ENCODE results near the gene SNPH. TPM values are rescaled to one million over a fixed set of nuclear protein-coding genes. Genes with fewer than 3 reads are reported as not detected.
A peak's percentile ranks its signal among the peaks of the same experiment; 100 is the strongest.

Gene SNPH
- total RNA-seq, 1 donor: 9.4 TPM

DNA sequence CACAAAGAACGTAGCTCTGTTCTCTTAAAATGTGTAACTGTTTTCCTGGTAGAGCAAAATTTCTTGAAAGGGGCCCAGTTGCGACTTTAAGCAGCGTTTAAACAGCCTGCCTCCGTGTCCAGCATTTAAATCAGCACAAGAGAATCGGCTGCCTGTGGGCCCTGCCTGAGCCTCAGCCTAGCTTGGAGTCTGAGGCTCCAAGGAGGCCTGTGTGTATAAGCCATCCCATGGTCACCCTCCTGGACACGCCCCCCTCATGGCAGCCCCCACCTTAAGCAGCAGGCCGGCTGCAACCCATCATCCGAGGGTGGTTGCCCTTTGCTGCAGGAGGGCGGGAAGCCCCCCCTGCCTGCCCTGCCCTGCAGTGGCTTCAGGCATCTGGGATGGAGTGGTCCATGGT is 44.0 kb downstream of the SNPH start:
- Histone ChIP-seq H3K27ac (ENCODE audit: low read depth, low read length) (no peak overlapping the region), H2AFZ (ENCODE audit: low read length) (no peak overlapping the region), H3K9me3 (ENCODE audit: low read depth, low read length) (no peaks in the 10 kb centered on the region), H3K4me2 (ENCODE audit: insufficient read depth, low read length) (no peak overlapping the region), H4K20me1 (ENCODE audit: insufficient read depth, low read length) (no peaks in the 10 kb centered on the region), H3K4me1 (ENCODE audit: insufficient read depth, low read length) (peaks cover 6% of the 10 kb centered on the region), H3K27me3 (ENCODE audit: insufficient read depth, low read length) (no peaks in the 10 kb centered on the region), H3K79me2 (ENCODE audit: insufficient read depth, low read length) (no peaks in the 10 kb centered on the region), H3K4me3 (ENCODE audit: insufficient read depth, low read length) (no peak overlapping the region), H3K36me3 (ENCODE audit: insufficient read depth, low read length) (peaks cover 5% of the 10 kb centered on the region)
- TF ChIP-seq, protein P1, sequence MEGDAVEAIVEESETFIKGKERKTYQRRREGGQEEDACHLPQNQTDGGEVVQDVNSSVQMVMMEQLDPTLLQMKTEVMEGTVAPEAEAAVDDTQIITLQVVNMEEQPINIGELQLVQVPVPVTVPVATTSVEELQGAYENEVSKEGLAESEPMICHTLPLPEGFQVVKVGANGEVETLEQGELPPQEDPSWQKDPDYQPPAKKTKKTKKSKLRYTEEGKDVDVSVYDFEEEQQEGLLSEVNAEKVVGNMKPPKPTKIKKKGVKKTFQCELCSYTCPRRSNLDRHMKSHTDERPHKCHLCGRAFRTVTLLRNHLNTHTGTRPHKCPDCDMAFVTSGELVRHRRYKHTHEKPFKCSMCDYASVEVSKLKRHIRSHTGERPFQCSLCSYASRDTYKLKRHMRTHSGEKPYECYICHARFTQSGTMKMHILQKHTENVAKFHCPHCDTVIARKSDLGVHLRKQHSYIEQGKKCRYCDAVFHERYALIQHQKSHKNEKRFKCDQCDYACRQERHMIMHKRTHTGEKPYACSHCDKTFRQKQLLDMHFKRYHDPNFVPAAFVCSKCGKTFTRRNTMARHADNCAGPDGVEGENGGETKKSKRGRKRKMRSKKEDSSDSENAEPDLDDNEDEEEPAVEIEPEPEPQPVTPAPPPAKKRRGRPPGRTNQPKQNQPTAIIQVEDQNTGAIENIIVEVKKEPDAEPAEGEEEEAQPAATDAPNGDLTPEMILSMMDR (IDR thresholded peaks at IDR 0.05; ENCODE audit: extremely low read depth, low read depth, low read length): no peak
- DNase-seq (ENCODE audit: insufficient read length, low spot score, missing footprints): peak; percentile 29

DNA sequence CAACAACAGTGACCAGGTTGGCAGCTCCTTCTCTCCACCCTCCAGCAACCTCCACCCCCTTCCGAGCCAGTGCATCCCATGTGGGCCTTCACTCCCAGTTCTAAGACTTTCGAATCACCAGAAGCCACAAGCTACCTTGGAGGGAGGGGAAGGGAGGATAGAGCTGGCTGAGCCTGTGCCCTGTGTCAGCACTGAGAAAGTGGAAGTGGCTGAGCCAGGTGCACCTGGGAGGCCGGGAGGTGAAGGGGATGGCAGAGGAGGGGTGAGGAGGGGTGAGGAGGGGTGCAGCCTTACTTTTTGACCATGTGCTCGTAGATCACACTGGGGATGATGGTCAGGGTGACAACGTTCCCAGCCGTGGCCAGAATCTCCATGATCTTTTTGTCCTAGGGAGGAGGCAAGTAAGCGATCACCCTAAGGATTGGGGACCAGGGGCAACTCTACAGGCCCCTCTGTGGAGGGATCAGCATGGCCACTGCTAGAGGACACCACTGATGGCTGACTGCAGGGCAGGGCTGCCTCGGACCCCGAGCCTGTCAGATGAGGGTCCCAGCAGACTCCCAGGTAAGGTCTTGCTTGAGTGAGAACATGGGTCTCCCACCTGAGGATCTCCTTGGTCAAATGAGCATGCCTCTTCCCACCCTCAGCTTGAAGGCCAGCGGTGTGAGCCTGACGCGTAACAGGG is 44.6 kb downstream of the SNPH start:
- H3K79me2 ChIP-seq (ENCODE audit: insufficient read depth, low read length): no peaks in the 10 kb centered on the region
- no peaks in the 10 kb centered on the region for H3K9me3 ChIP-seq (ENCODE audit: low read depth, low read length)
- H3K27me3 ChIP-seq (ENCODE audit: insufficient read depth, low read length): no peaks in the 10 kb centered on the region
- no peaks in the 10 kb centered on the region for H4K20me1 ChIP-seq (ENCODE audit: insufficient read depth, low read length)
- H3K4me1 ChIP-seq (ENCODE audit: insufficient read depth, low read length): peaks cover 6% of the 10 kb centered on the region
- H3K4me3 ChIP-seq (ENCODE audit: insufficient read depth, low read length): no peak overlapping the region
- no peaks in the 10 kb centered on the region for H3K36me3 ChIP-seq (ENCODE audit: insufficient read depth, low read length)
- H3K4me2 ChIP-seq (ENCODE audit: insufficient read depth, low read length): no peak overlapping the region
- H3K27ac ChIP-seq (ENCODE audit: low read depth, low read length): no peak overlapping the region
- TF ChIP-seq, protein P1 (IDR thresholded peaks at IDR 0.05; ENCODE audit: extremely low read depth, low read depth, low read length): no peak
- peak; percentile 71 for DNase-seq (ENCODE audit: insufficient read length, low spot score, missing footprints)
- no peak overlapping the region for H2AFZ ChIP-seq (ENCODE audit: low read length)

DNA sequence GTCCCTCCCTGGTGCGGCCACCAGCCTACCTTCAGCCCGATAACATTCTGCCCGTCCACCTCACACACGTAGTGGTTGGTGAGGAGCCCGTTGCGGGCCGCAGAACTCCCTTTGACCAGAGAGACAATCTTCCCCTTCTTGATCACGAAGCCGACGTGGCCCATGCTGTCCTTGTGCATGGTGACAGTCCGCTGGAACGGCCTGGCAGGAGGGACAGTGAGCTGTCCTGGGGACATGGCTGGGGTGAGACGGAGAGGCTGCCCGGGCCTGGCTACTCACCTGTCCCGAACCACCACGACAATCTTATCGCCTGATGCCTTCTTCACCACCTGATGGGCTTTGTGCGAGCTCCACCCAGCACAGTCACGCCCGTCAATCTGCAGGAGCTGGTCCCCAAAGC is 46.2 kb downstream of the SNPH start:
- Histone ChIP-seq H3K9me3 (ENCODE audit: low read depth, low read length) (no peaks in the 10 kb centered on the region), H3K27me3 (ENCODE audit: insufficient read depth, low read length) (no peaks in the 10 kb centered on the region), H3K36me3 (ENCODE audit: insufficient read depth, low read length) (no peaks in the 10 kb centered on the region), H2AFZ (ENCODE audit: low read length) (no peak overlapping the region), H3K79me2 (ENCODE audit: insufficient read depth, low read length) (no peaks in the 10 kb centered on the region), H3K27ac (ENCODE audit: low read depth, low read length) (no peak overlapping the region), H4K20me1 (ENCODE audit: insufficient read depth, low read length) (no peaks in the 10 kb centered on the region), H3K4me3 (ENCODE audit: insufficient read depth, low read length) (no peak overlapping the region), H3K4me2 (ENCODE audit: insufficient read depth, low read length) (no peak overlapping the region), H3K4me1 (ENCODE audit: insufficient read depth, low read length) (peaks cover 6% of the 10 kb centered on the region)
- no peak for DNase-seq (ENCODE audit: insufficient read length, low spot score, missing footprints)
- TF ChIP-seq, protein P1 (IDR thresholded peaks at IDR 0.05; ENCODE audit: extremely low read depth, low read depth, low read length): no peak

DNA sequence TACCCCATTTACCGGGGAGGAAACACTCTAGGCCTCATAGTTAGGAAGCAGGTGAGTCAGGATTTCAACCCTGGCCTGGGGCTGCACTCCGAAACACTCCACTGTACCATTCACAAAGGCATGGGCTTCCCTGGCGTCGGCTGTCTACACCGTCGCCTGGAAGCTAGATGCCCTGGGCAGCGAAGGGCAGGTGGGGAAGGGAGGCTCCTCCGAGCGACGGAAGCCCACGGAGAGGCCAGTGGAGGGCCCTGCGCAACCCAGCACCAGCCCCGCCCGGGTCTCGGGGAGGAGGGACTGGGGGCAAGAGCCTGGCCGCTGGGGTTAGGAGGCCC is 46.8 kb downstream of the SNPH start:
- Histone ChIP-seq H3K4me1 (ENCODE audit: insufficient read depth, low read length) (peaks cover 9% of the 10 kb centered on the region), H3K9me3 (ENCODE audit: low read depth, low read length) (no peaks in the 10 kb centered on the region), H4K20me1 (ENCODE audit: insufficient read depth, low read length) (no peaks in the 10 kb centered on the region), H3K4me2 (ENCODE audit: insufficient read depth, low read length) (peak overlapping the region; percentile 80), H3K27ac (ENCODE audit: low read depth, low read length) (no peak overlapping the region), H3K36me3 (ENCODE audit: insufficient read depth, low read length) (no peaks in the 10 kb centered on the region), H3K79me2 (ENCODE audit: insufficient read depth, low read length) (no peaks in the 10 kb centered on the region), H3K27me3 (ENCODE audit: insufficient read depth, low read length) (no peaks in the 10 kb centered on the region), H2AFZ (ENCODE audit: low read length) (no peak overlapping the region), H3K4me3 (ENCODE audit: insufficient read depth, low read length) (no peak overlapping the region)
- TF ChIP-seq, protein P1 (IDR thresholded peaks at IDR 0.05; ENCODE audit: extremely low read depth, low read depth, low read length): no peak
- peak; percentile 3 for DNase-seq (ENCODE audit: insufficient read length, low spot score, missing footprints)

Data from osteoblast (primary cell).